ENCODE measurements around the gene HECW1.

DNA sequence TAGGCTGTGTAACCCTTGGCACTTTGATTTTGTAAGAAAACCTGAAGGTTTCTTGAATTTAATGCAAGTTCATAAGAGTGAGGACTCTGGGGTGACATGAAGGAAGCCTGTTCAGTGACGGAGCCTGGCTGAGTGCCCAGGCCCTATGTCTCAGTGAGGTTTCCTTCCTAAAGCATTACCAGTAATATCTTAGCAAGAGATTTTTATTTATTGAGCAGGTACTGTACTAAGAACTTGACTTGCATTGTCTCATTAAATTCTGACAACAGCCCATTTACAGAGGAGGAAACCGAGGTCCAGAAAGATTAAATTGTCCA is 197.2 kb downstream of the HECW1 start:
- TF ChIP-seq, protein P1, sequence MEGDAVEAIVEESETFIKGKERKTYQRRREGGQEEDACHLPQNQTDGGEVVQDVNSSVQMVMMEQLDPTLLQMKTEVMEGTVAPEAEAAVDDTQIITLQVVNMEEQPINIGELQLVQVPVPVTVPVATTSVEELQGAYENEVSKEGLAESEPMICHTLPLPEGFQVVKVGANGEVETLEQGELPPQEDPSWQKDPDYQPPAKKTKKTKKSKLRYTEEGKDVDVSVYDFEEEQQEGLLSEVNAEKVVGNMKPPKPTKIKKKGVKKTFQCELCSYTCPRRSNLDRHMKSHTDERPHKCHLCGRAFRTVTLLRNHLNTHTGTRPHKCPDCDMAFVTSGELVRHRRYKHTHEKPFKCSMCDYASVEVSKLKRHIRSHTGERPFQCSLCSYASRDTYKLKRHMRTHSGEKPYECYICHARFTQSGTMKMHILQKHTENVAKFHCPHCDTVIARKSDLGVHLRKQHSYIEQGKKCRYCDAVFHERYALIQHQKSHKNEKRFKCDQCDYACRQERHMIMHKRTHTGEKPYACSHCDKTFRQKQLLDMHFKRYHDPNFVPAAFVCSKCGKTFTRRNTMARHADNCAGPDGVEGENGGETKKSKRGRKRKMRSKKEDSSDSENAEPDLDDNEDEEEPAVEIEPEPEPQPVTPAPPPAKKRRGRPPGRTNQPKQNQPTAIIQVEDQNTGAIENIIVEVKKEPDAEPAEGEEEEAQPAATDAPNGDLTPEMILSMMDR (conservative IDR thresholded peaks at IDR 0.05): no peak
- no peak for TF ChIP-seq EZH2 (IDR thresholded peaks at IDR 0.05; ENCODE audit: low read depth)

All from PC-9 (cell line).